IMR-90 (cell line): Measurements from ENCODE around the gene PLCB3. TPM values are rescaled to one million over a fixed set of nuclear protein-coding genes. Genes with fewer than 3 reads are reported as not detected.

ENCODE experiments used
- ATAC-seq: fragments of 200-7000 bp; cut with Tn5 transposase; 2 replicates; pipeline ENCODE4 v1.9.1; 2020; ENCODE audit warnings: low read depth, mild to moderate bottlenecking, moderate library complexity
- BruUV-seq: library from RNA; stranded (reverse); fragments of 400-500 nt; replicated peaks from 2 replicates; lab custom pipeline; 2021; lab: Mats Ljungman, UMichigan
- CTCF ChIA-PET: fragments of 300-600 bp; formaldehyde crosslinking; extraction: SDS; loops from one replicate; lab custom pipeline; 2021; ENCODE audit warnings: antibody characterized with exemption; lab: Yijun Ruan, JAX
- POLR2A ChIA-PET: fragments of 300-600 bp; sonication (Branson Sonifier 250); formaldehyde crosslinking; loops from one replicate; lab custom pipeline; 2022; ENCODE audit warnings: antibody characterized with exemption; ENCODE audit not compliant: unreplicated experiment; lab: Charles Lee
- DNase-seq: peaks from one replicate; pipeline ENCODE4 v3.0.0; 2013
- H2AFZ ChIP-seq: replicated peaks from 2 replicates; pipeline ENCODE3; 2013; ENCODE audit warnings: low read length, mild to moderate bottlenecking; ENCODE audit not compliant: poor library complexity
- H2AK5ac ChIP-seq: 2 replicates; pipeline ENCODE4 v1.6.1; 2013; ENCODE audit warnings: low read depth, low read length, inconsistent platforms
- H2AK9ac ChIP-seq: replicated peaks from 2 replicates; pipeline ENCODE3; 2013; ENCODE audit warnings: mild to moderate bottlenecking, low read depth, low read length, moderate library complexity; ENCODE audit not compliant: poor library complexity
- H2BK120ac ChIP-seq: 2 replicates; pipeline ENCODE4 v1.6.1; 2013; ENCODE audit warnings: low read depth, low read length, inconsistent platforms
- H2BK15ac ChIP-seq: 3 replicates; pipeline ENCODE4 v1.6.1; 2013; ENCODE audit warnings: low read depth, low read length, inconsistent platforms
- H2BK20ac ChIP-seq: 2 replicates; pipeline ENCODE4 v1.6.1; 2013; ENCODE audit warnings: low read depth, mild to moderate bottlenecking, inconsistent platforms, low read length, moderate library complexity
- H2BK5ac ChIP-seq: 2 replicates; pipeline ENCODE4 v1.6.1; 2013; ENCODE audit warnings: mild to moderate bottlenecking, low read depth, low read length, inconsistent platforms; ENCODE audit not compliant: poor library complexity, severe bottlenecking
- H3K14ac ChIP-seq: replicated peaks from 2 replicates; pipeline ENCODE4 v1.6.1; 2013; ENCODE audit warnings: low read depth, low read length, inconsistent platforms
- H3K18ac ChIP-seq: 2 replicates; pipeline ENCODE4 v1.6.1; 2013; ENCODE audit warnings: low read depth, low read length, control low read depth
- H3K23ac ChIP-seq: 2 replicates; pipeline ENCODE4 v1.6.1; 2013; ENCODE audit warnings: low read depth, low read length, inconsistent platforms
- H3K27ac ChIP-seq: 2 replicates; pipeline ENCODE4 v1.5.1; 2013; ENCODE audit warnings: mild to moderate bottlenecking, control low read depth, low read length; ENCODE audit not compliant: insufficient read depth
- H3K27me3 ChIP-seq: 2 replicates; pipeline ENCODE4 v1.6.1; 2013; ENCODE audit warnings: low read length; ENCODE audit not compliant: control insufficient read depth, insufficient read depth
- H3K36me3 ChIP-seq: 2 replicates; pipeline ENCODE4 v1.6.1; 2013; ENCODE audit warnings: low read length, mixed read lengths; ENCODE audit not compliant: control insufficient read depth, insufficient read depth
- H3K4ac ChIP-seq: 2 replicates; pipeline ENCODE4 v1.6.1; 2013; ENCODE audit warnings: low read depth, low read length, inconsistent platforms
- H3K4me1 ChIP-seq: 2 replicates; pipeline ENCODE4 v1.6.1; 2013; ENCODE audit warnings: low read length, mixed read lengths; ENCODE audit not compliant: control insufficient read depth, insufficient read depth
- H3K4me2 ChIP-seq: 2 replicates; pipeline ENCODE4 v1.6.1; 2013; ENCODE audit warnings: low read depth, mild to moderate bottlenecking, control low read depth, low read length, moderate library complexity
- H3K4me3 ChIP-seq: 2 replicates; pipeline ENCODE4 v1.5.1; 2013; ENCODE audit warnings: low read depth, mild to moderate bottlenecking, control low read depth, low read length, moderate library complexity; ENCODE audit not compliant: insufficient read depth
- H3K56ac ChIP-seq: 2 replicates; pipeline ENCODE4 v1.6.1; 2013; ENCODE audit warnings: low read length, inconsistent platforms; ENCODE audit not compliant: insufficient read depth; ENCODE audit errors: extremely low read depth
- H3K79me1 ChIP-seq, 2 experiments: 2 replicates each; pipeline ENCODE4 v1.6.1; 2013; ENCODE audit warnings: low read length in 2 of 2, inconsistent platforms in 1 of 2, low read depth in 1 of 2
- H3K9ac ChIP-seq: 2 replicates; pipeline ENCODE4 v1.6.1; 2013; ENCODE audit warnings: low read depth, low read length, control low read depth
- H3K9me1 ChIP-seq: 2 replicates; pipeline ENCODE4 v1.6.1; 2013; ENCODE audit warnings: low read length, inconsistent platforms; ENCODE audit not compliant: insufficient read depth
- H3K9me3 ChIP-seq: 2 replicates; pipeline ENCODE4 v1.6.1; 2013; ENCODE audit warnings: low read length; ENCODE audit not compliant: control insufficient read depth, insufficient read depth
- H4K20me1 ChIP-seq: 2 replicates; pipeline ENCODE4 v1.6.1; 2013; ENCODE audit warnings: low read length, inconsistent platforms; ENCODE audit not compliant: insufficient read depth
- H4K5ac ChIP-seq: 2 replicates; pipeline ENCODE4 v1.6.1; 2013; ENCODE audit warnings: mild to moderate bottlenecking, low read depth, low read length, control low read depth
- H4K8ac ChIP-seq, 2 experiments: 2 replicates each; pipeline ENCODE4 v1.6.1; 2013; ENCODE audit warnings: low read depth in 2 of 2, low read length in 2 of 2, control low read depth in 1 of 2, inconsistent platforms in 1 of 2
- H4K91ac ChIP-seq: 2 replicates; pipeline ENCODE4 v1.6.1; 2013; ENCODE audit warnings: low read depth, low read length, inconsistent platforms; ENCODE audit not compliant: insufficient read depth
- CEBPB ChIP-seq: IDR thresholded peaks from 2 replicates; pipeline ENCODE4 v1.6.1; 2012; ENCODE audit warnings: low read depth, low read length, improper control_type of control experiment
- CHD1 ChIP-seq: IDR thresholded peaks from 2 replicates; pipeline ENCODE4 v1.6.1; 2012; ENCODE audit warnings: low read depth, low read length, improper control_type of control experiment
- MAFK ChIP-seq: IDR thresholded peaks from 2 replicates; pipeline ENCODE4 v1.6.1; 2012; ENCODE audit warnings: low read depth, low read length, improper control_type of control experiment
- MAZ ChIP-seq: IDR thresholded peaks from 2 replicates; pipeline ENCODE4 v1.6.1; 2012; ENCODE audit warnings: low read depth, mild to moderate bottlenecking, low read length, improper control_type of control experiment, moderate library complexity, borderline replicate concordance
- MXI1 ChIP-seq: IDR thresholded peaks from 2 replicates; pipeline ENCODE4 v1.6.1; 2012; ENCODE audit warnings: low read depth, mild to moderate bottlenecking, low read length, moderate library complexity, borderline replicate concordance
- NFE2L2 ChIP-seq: fragments of 150-350 bp; IDR thresholded peaks from 2 replicates; pipeline ENCODE4 v1.6.1; 2016; ENCODE audit warnings: low read depth, mild to moderate bottlenecking, low read length
- POLR2A ChIP-seq: IDR thresholded peaks from 2 replicates; pipeline ENCODE4 v1.6.1; 2012; ENCODE audit warnings: mild to moderate bottlenecking, low read depth, low read length
- RAD21 ChIP-seq: IDR thresholded peaks from 2 replicates; pipeline ENCODE4 v1.6.1; 2012; ENCODE audit warnings: low read length, improper control_type of control experiment
- RFX5 ChIP-seq: IDR thresholded peaks from 2 replicates; pipeline ENCODE4 v1.8.0; 2012; ENCODE audit warnings: low read depth, mild to moderate bottlenecking, low read length, moderate library complexity
- SMC3 ChIP-seq: fragments of 150-350 bp; IDR thresholded peaks from 2 replicates; pipeline ENCODE4 v1.6.1; 2016; ENCODE audit warnings: low read depth, mild to moderate bottlenecking, antibody characterized with exemption, low read length, moderate library complexity
- WGBS, 2 experiments: methylation state at CpG; one replicate each; pipeline versions ENCODE4 v1.1.5 to v1.1.7; 2013; ENCODE audit warnings: missing lambda C conversion rate in 2 of 2; ENCODE audit not compliant: insufficient read length in 1 of 2; ENCODE audit errors: extremely low coverage in 2 of 2; 5-methylcytosine and 5-hydroxymethylcytosine counted together
- dilution Hi-C: fragments of 300-500 bp; cut with HindIII; formaldehyde crosslinking; loops from one replicate; pipeline ENCODE4 v1.14.3; 2018; ENCODE audit warnings: low sequenced_read_pairs; ENCODE audit not compliant: unreplicated experiment
- in situ Hi-C: fragments of 300-500 bp; cut with MboI; formaldehyde crosslinking; loops from 3 replicates; pipeline ENCODE4 v1.14.3; 2019; ENCODE audit warnings: low sequenced_read_pairs, inconsistent platforms, mixed read lengths
- intact Hi-C: fragments of 100-400 bp; cut with micrococcal nuclease; formaldehyde crosslinking; loops from 2 replicates; pipeline ENCODE4 v1.10.0; 2022
- polyA plus RNA-seq, 3 experiments: library from polyadenylated mRNA; depleted of rRNA; stranded (reverse); fragments of >200 nt; gene quantifications; 2 replicates each; pipeline ENCODE4 v1.2.3, GENCODE V29; 2012; ENCODE audit warnings: low replicate concordance in 1 of 3
- total RNA-seq: library from RNA; depleted of rRNA; stranded (reverse); fragments of >200 nt; gene quantifications from 2 replicates; pipeline ENCODE4 v1.2.3, GENCODE V29; 2012
- TF ChIP-seq, protein P1 (sequence below): conservative IDR thresholded peaks from 2 replicates; pipeline ENCODE4 v1.5.1; 2012; ENCODE audit warnings: mild to moderate bottlenecking, low read depth, low read length, improper control_type of control experiment
- TF ChIP-seq, protein P2 (sequence below): fragments of 150-350 bp; IDR thresholded peaks from 2 replicates; pipeline ENCODE4 v1.6.1; 2016; ENCODE audit warnings: low read depth, mild to moderate bottlenecking, low read length, moderate library complexity, borderline replicate concordance

PLCB3 gene
- total and polyA plus RNA-seq, 2 of the 4 experiments (the other 2 are of a cell fraction), result 23.9 to 24.9 TPM

DNA sequence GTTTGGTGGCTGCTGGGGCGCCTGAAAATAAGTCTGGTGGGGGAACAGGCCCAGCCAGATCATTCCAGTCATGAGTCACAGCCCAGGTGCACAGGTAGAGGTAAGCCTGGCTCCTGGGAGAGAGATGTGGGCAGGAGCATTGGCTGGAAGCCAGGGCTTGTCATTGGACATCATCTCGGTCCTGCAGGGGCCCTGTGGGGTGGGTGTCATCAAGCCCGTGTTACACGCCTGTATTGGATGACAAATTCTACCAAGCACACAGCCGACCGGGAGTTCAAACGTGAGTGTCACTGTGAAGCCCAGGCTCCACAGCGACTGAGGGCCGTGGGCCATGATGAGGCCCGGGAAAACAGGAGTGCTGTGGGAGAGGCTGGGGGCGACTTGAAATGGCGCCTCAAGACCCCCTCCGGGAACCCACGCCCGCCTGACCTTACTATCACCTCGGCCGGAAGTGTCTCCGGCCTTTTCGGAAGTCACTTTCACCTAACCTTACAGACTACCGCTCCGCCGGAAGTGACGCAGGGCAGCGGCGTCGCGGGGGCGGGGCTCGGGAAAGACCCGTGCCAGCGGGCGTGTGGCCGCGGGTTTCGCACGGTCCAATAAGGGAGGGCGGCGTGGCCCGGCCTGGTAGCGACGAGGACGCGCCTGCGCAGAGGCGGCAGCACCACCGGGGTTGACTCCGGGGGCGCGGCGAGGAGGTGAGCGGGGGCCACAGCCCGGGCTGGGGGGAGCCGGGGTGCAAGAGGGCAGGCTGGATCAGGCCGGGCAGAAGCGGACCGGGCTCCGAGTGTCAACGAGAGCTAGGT is 10.7 kb upstream of the PLCB3 start, which contains the start of gene FKBP2 (continued):
- TF ChIP-seq, protein P1, sequence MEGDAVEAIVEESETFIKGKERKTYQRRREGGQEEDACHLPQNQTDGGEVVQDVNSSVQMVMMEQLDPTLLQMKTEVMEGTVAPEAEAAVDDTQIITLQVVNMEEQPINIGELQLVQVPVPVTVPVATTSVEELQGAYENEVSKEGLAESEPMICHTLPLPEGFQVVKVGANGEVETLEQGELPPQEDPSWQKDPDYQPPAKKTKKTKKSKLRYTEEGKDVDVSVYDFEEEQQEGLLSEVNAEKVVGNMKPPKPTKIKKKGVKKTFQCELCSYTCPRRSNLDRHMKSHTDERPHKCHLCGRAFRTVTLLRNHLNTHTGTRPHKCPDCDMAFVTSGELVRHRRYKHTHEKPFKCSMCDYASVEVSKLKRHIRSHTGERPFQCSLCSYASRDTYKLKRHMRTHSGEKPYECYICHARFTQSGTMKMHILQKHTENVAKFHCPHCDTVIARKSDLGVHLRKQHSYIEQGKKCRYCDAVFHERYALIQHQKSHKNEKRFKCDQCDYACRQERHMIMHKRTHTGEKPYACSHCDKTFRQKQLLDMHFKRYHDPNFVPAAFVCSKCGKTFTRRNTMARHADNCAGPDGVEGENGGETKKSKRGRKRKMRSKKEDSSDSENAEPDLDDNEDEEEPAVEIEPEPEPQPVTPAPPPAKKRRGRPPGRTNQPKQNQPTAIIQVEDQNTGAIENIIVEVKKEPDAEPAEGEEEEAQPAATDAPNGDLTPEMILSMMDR, result no peak

DNA sequence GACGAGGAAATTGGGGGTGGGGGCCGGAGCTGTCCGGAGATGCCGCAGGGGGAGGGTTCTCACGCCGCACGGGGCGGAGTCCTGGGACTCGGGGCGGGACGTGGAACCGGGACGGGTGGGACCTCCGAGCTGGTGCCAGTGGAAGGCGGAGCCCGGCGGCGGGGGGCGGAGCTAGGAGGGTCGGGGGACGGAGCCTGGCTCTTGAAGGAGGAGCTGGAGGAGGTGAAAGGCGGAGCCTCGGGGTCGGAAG is 10.2 kb upstream of the PLCB3 start:
- in situ Hi-C loops (no loop called here), dilution Hi-C loops (no loop called here), intact Hi-C loops (loop anchor here (2.0 kb wide), 1 partner anchor 54 kb away; the partner anchor contains the start of gene STIP1)
- Histone ChIP-seq H3K4me2 (peak overlapping the region; percentile 12), H3K27ac (peak overlapping the region; percentile 89), H3K9me1 (peaks cover 14% of the 10 kb centered on the region), H2BK15ac (peak overlapping the region; percentile 35; the same call in 1 of the 3 replicates), H4K20me1 (peaks cover 22% of the 10 kb centered on the region), H4K5ac (0 out of 2 replicates have a peak overlapping the region, but pooled peaks have one; percentile 14), H3K36me3 (peaks cover 28% of the 10 kb centered on the region), H4K8ac (peak overlapping the region; percentile 96 to 97; a peak in 3 of 4 replicates), H3K4ac (peak overlapping the region; percentile 93), H3K18ac (peak overlapping the region; percentile 20; the same call in 1 of the 2 replicates), H2BK5ac (peak overlapping the region; percentile 92), H2AFZ (peak overlapping the region; percentile 99), H3K9ac (peak overlapping the region; percentile 68), H2AK9ac (peak overlapping the region; percentile 81), H2AK5ac (no peak overlapping the region; the same call in 1 of the 2 replicates), H3K14ac (peak overlapping the region; percentile 81; the same call in 1 of the 2 replicates), H3K79me1 (peaks cover 18 to 37% of the 10 kb centered on the region in 2 experiments; a peak in 3 of 4 replicates), H2BK120ac (peak overlapping the region; percentile 82; the same call in 1 of the 2 replicates), H2BK20ac (no peak overlapping the region), H3K9me3 (no peaks in the 10 kb centered on the region), H4K91ac (peak overlapping the region; percentile 83; the same call in 1 of the 2 replicates), H3K4me3 (peak overlapping the region; percentile 65), H3K23ac (no peak overlapping the region), H3K56ac (no peak overlapping the region), H3K27me3 (no peaks in the 10 kb centered on the region), H3K4me1 (peaks cover 13% of the 10 kb centered on the region)
- POLR2A ChIA-PET, result interaction anchor here (0.6 to 1.1 kb wide), 2 partner anchors 36 to 56 kb away, joined by 3 to 24 read pairs; no protein-coding TSS in a partner anchor
- ATAC-seq (peak; percentile 85), DNase-seq (peak; percentile 99)
- BruUV-seq, result no TSS peak
- whole genome bisulfite sequencing, 2 experiments, result 0% methylated on average over 4 of the region's 24 CpGs; no CpG with 5 or more reads in 1 of the 2 experiments
- CTCF ChIA-PET, result interaction anchor here (0.6 to 2.5 kb wide), 3 partner anchors 37 to 882 kb away, joined by 3 to 8 read pairs (median 5); no protein-coding TSS in a partner anchor
- TF ChIP-seq MAZ (no peak), MXI1 (no peak; the same call in 1 of the 2 replicates), RAD21 (no peak), SMC3 (no peak), CHD1 (no peak), MAFK (no peak), CEBPB (no peak), POLR2A (no peak), NFE2L2 (no peak), RFX5 (no peak)
- TF ChIP-seq, protein P2, sequence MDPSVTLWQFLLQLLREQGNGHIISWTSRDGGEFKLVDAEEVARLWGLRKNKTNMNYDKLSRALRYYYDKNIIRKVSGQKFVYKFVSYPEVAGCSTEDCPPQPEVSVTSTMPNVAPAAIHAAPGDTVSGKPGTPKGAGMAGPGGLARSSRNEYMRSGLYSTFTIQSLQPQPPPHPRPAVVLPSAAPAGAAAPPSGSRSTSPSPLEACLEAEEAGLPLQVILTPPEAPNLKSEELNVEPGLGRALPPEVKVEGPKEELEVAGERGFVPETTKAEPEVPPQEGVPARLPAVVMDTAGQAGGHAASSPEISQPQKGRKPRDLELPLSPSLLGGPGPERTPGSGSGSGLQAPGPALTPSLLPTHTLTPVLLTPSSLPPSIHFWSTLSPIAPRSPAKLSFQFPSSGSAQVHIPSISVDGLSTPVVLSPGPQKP, result no peak
